GM19239 (cell line): ENCODE measurements around the gene CELSR1.
"Not testable (repeated sequence)": the region's sequence is repeated elsewhere in the genome, so short reads cannot be mapped to it uniquely, and the experiment has no call there.

Experiments
- DNase-seq: peaks from one replicate; pipeline ENCODE4 v3.0.0; 2011; ENCODE audit warnings: low spot score; ENCODE audit not compliant: insufficient read length
- FAIRE-seq: peaks from 2 replicates; lab custom pipeline; 2011; peaks lifted over from hg19 to GRCh38; lab: Jason Lieb, UNC

CELSR1 gene

DNA sequence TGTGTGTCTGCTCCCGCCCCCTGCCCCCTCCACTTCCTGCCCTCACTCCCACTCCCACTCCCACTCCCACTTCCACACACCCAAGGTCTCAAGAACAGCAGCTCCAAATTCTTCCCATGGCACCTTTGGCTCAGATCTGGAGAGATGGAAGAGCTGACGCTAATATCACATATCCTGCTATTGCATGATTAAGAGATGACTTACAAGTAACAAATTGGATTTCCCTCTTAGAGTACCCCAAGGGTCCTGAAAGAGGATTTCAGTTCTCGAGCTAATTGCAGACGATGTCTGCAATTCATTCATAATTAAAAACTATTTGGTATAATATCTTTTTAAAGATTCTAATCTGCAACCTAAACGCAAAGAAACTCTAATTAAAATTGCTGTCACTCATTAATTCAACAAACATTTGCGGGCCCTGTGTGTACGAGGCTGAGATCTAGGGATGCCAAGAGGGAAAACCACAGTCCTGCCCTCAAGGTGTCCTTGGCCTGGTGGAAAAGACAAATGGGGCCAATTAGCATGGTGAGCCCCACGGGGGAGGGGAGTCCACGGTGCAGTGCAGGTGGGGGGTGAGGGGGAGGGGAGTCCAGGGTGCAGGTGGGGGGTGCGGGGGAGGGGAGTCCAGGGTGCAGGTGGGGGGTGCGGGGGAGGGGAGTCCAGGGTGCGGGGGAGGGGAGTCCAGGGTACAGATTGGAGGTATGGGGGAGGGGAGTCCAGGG, 50.3 kb downstream of the CELSR1 start:
- no peak for DNase-seq
- FAIRE-seq, result no peak

- FAIRE-seq (no peak), DNase-seq (no peak)
These were observed 52.4 kb downstream of the CELSR1 start for GRCh38 chr22:46484861-46485595.

GRCh38 chr22:46484156-46484860, 53.1 kb downstream of the CELSR1 start:
- no peak for DNase-seq
- no peak for FAIRE-seq

- DNase-seq (no peak), FAIRE-seq (no peak)
These were observed 54.1 kb downstream of the CELSR1 start for GRCh38 chr22:46483353-46483752.

GRCh38 chr22:46482056-46482675, 55.3 kb downstream of the CELSR1 start:
- DNase-seq, result no peak
- no peak for FAIRE-seq

GRCh38 chr22:46481386-46481785, 56.0 kb downstream of the CELSR1 start:
- no peak for FAIRE-seq
- no peak for DNase-seq

- FAIRE-seq, result no peak
These were observed 57.0 kb downstream of the CELSR1 start for GRCh38 chr22:46480396-46480795.

DNA sequence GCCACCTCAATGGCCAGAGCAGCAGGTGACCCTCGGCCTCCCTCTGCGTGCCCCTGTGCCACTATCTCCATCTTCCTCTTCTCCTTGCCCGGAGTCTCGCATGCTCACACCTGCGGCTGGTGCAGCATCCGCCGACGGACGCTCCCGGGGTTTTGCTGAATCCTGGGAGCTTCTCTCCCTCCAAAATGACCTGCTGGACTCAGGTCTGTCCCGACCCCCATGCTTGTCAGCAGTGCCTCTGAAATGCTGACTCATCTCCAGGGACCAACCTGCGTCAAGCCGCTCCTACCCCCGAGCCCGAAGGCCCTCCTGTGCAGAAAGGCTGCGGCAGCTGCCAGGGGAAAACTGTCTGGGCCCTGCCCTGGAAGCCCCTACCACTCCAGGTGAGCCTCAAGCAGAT, 58.4 kb downstream of the CELSR1 start:
- DNase-seq (no peak), FAIRE-seq (no peak)

More at GRCh38 chr22:46480396-46480795, 57.0 kb downstream of the CELSR1 start:
- no peak for DNase-seq

DNA sequence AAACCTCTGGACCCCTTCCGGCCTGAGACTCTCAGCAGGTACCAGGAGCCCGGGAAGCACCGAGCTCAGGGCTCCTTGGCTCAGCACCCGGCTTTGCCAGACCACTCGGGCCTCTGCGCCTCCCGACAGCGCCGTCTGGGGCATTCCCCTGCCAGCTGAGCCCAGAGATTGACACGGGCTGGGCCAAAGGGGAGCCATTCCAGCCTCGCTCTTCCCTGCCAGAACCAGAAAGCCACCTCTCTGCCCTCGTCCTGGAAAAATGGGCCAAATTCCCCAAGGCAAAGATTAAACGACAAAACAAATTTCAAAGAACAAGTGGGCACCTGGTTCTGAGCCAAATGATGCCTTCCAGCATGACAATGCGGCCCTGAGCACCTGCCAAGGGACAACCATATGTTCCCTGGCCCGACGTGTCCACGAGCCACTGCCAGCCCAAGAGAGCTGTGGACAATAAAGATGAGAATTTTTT, 59.3 kb downstream of the CELSR1 start:
- no peak for FAIRE-seq

GRCh38 chr22:46476547-46476941, 60.9 kb downstream of the CELSR1 start:
- FAIRE-seq, result no peak
- DNase-seq, result no peak

More for the DNA sequence above, 59.3 kb downstream of the CELSR1 start:
- DNase-seq, result no peak

DNA sequence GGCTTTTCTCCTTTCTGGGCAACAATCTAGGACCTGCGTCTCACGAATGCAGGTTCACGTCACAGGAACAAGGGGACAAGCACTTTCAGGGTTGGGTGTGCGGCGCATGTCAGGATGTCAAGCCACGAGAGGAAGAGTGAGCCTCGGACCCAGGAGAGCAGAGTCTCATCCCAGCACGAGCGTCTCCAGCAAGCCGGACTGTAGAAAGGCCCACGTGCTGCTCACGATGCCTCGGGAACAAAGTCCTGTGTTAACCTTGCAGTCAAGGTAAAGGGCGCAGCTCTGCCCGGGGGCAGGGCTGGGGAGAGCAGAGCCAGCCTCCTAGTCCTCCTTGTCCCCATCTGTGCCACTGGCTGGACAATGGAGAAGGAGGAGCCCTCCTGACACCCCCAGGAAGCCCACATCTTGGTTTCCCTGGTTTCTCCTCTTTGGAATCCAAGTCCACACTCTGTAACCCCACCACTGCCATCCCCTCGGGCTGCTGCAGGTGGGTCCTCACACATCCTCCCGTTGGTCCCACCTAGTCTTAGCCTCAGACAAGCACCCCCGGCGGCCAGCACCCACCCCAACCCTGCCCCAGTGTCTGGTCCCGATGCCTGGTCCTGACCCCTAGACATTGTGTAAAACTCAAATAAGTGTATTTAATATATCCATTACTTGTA, 63.4 kb downstream of the CELSR1 start:
- no peak for FAIRE-seq
- no peak for DNase-seq

DNA sequence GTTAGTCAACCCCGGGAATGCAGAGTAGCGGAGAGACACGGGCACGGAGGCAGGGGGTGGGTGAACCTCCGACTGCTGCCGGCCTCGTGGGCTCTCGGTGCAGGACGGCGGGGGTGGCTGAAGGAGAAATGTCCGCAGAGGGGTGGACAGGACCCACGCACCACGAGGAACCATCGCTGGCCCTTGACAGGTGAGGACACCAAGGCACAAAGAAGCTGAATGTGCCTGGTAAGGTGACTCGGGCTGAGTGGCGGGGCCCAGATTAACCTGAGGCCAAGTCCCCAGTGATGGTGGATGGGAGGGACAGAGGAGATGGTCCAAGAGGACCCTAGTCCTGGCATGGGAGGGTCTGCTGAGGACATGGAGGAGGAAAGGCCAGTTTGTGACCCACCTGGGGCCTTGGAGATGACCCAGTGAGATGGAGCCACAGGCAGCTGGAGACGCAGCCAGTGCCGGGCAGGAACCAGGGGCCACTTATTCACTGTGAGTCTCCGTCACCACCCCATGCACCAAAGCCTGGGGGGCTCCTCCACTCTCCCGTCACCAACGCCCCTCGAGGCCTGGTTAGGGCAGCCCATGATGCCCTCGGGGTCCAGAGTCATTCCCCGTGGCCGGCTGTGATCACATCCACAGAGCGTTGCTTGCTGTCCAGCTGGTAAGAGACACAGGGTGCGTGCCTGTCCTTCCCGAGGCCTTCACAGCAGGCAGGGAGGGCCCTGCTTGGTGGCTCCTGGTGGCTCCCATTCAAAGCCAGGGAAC, 64.2 kb downstream of the CELSR1 start:
- no peak for FAIRE-seq

DNA sequence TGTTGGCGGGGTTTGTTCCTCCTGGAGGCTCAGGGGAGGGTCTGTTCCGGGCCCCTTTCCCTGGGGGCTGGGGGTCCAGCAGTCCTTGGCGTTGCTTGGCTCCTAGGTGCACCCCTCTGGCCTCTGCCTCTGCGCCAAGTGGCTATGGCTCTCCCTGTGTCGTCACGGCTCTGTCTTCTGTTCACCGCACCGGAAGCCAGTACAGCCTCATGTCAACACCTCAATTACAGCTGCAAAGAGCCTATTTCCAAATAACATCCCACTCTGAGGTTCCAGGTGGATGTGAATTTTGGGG, 64.8 kb downstream of the CELSR1 start:
- FAIRE-seq (no peak), DNase-seq (no peak)

More for the DNA sequence above, 64.2 kb downstream of the CELSR1 start:
- DNase-seq, result no peak

GRCh38 chr22:46471901-46472721, 65.3 kb downstream of the CELSR1 start:
- no peak for DNase-seq
- no peak for FAIRE-seq

- not testable (repeated sequence) for FAIRE-seq, DNase-seq
These were observed 66.1 kb downstream of the CELSR1 start for GRCh38 chr22:46471330-46471729.

DNA sequence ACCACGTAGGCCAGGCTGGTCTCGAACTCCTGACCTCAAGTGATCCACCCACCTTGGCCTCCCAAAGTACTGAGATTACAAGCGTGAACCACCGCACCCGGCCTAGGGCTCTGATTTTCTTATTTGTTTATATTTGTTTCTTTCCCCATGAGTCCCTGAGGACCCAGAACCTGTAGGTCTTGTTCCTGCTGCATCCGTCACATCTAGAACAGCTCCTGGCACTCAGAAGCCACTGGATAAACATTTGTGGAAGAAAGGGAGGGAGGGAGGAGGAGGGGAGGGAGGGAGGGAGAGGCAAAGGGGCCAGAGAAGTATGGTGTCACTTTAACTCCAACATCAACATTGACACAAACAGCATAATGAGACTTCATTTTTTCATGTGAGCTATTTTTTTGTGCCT, 67.7 kb downstream of the CELSR1 start:
- DNase-seq, result no peak
- no peak for FAIRE-seq

DNA sequence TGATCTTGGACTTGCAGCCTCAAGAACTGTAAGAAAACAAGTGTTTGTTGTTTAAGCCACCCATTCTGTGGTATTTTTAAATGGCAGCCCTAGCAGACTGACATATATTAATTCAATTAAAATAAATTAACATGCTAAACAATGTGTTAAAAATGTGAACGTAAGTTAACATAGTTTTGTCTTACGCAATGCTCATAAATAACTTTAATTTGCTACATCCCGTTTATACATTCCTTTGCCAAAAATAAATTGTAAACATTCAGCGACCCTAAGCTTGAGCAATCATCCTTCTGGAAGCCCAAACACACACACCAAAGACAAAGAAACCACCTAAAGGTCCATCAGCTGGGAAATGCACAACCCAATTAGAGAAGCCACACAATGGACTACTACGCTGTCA, 70.4 kb downstream of the CELSR1 start:
- DNase-seq (no peak), FAIRE-seq (no peak)

- FAIRE-seq, result no peak
- DNase-seq, result no peak
These were observed 71.2 kb downstream of the CELSR1 start for GRCh38 chr22:46466255-46466676.

DNA sequence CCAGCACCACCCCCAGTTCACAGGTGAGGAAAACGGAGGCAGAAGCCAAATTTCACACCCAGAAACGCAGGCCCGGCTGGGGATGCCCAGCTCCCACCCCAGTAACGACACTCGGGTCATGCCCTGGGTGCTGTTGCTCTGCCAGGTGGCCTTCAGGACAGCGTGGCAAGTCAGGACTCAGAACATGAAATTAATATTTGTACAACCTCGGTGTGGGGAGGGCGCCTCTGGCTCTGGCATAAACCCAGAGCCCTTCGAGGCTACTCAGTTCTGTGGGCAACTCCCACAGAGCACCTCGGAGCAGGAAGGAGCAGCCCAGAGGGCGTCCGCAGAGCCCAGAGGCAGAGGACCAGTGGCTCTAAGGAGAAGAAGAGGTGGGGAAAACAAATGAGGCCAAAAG, 71.6 kb downstream of the CELSR1 start:
- FAIRE-seq, result no peak
- no peak for DNase-seq
